Spleen (tissue), 13 donors: Measurements from ENCODE around the gene SMIM33. TPM values are rescaled to one million over a fixed set of nuclear protein-coding genes. Genes with fewer than 3 reads are reported as not detected.

Experiments
- DNase-seq: peaks from one replicate; pipeline ENCODE4 v3.0.0-alpha.2; 2020
- H3K27ac ChIP-seq, 8 donors: fragments of 200-600 bp; sonication (generic) in 7 of 8; 1 replicate in 4 of 8; 2 replicates in 4 of 8; pipeline versions ENCODE4 v1.5.0 to v1.8.0; 2016 to 2021; ENCODE audit warnings: inconsistent platforms in 4 of 8, mild to moderate bottlenecking in 4 of 8, moderate library complexity in 1 of 8
- H3K27me3 ChIP-seq, 7 donors: fragments of 200-600 bp; sonication (generic) in 6 of 7; replicated peaks in 1 of 7; 1 replicate in 4 of 7; 2 replicates in 3 of 7; pipeline versions ENCODE4 v1.5.0 to v1.8.0; 2016 to 2021; ENCODE audit warnings: inconsistent platforms in 3 of 7, mild to moderate bottlenecking in 1 of 7
- H3K36me3 ChIP-seq, 6 donors: fragments of 200-600 bp; sonication (generic) in 5 of 6; 1 replicate in 4 of 6; 2 replicates in 2 of 6; pipeline versions ENCODE4 v1.5.0 to v1.8.0; 2016 to 2021; ENCODE audit warnings: inconsistent platforms in 2 of 6
- H3K4me1 ChIP-seq, 6 donors: fragments of 200-600 bp; sonication (generic) in 5 of 6; 1 replicate in 3 of 6; 2 replicates in 3 of 6; pipeline versions ENCODE4 v1.5.0 to v1.8.0; 2016 to 2021; ENCODE audit warnings: inconsistent platforms in 3 of 6
- H3K4me3 ChIP-seq, 8 donors: fragments of 200-600 bp; sonication (generic) in 7 of 8; 1 replicate in 4 of 8; 2 replicates in 4 of 8; pipeline versions ENCODE4 v1.5.0 to v1.8.0; 2016 to 2021; ENCODE audit warnings: inconsistent platforms in 4 of 8, mild to moderate bottlenecking in 4 of 8, moderate library complexity in 2 of 8
- H3K9me3 ChIP-seq, 8 donors: fragments of 200-600 bp; sonication (generic) in 7 of 8; 1 replicate in 4 of 8; 2 replicates in 4 of 8; pipeline versions ENCODE4 v1.5.0 to v1.8.0; 2016 to 2021; ENCODE audit warnings: inconsistent platforms in 4 of 8
- CTCF ChIP-seq, 11 experiments: fragments of 200-600 bp in 7 of 11; fragments of 450-650 bp in 4 of 11; sonication (generic) in 4 of 11; IDR thresholded peaks in 8 of 11; conservative IDR thresholded peaks in 3 of 11; 1 replicate in 7 of 11; 2 replicates in 4 of 11; pipeline versions ENCODE4 v1.4.0 to v1.8.0; 2016 to 2021; ENCODE audit warnings: antibody characterized with exemption in 11 of 11, inconsistent platforms in 4 of 11, mild to moderate bottlenecking in 1 of 11
- POLR2A ChIP-seq, 3 donors: fragments of 450-650 bp; IDR thresholded peaks; one replicate each; pipeline ENCODE4 v1.5.1; 2017; ENCODE audit warnings: antibody characterized with exemption in 3 of 3, mild to moderate bottlenecking in 1 of 3
- POLR2AphosphoS5 ChIP-seq, 3 donors: sonication (generic); formaldehyde crosslinking; IDR thresholded peaks; one replicate each; pipeline ENCODE4 v1.5.1; 2017; ENCODE audit warnings: antibody characterized with exemption in 3 of 3
- WGBS, 5 donors: extraction: QIAGEN DNeasy Blood & Tissue Kit in 3 of 5; methylation state at CpG; one replicate each; pipeline versions ENCODE4 v1.1.5 to v1.1.7; 2013 to 2018; 5-methylcytosine and 5-hydroxymethylcytosine counted together
- intact Hi-C: fragments of 100-400 bp; cut with DNase I; formaldehyde crosslinking; loops from one replicate; pipeline ENCODE4 v1.15.0; 2023; ENCODE audit warnings: low total_unique reads
- long read RNA-seq, 2 donors: transcript quantifications; one replicate each; lab custom pipeline, GENCODE V29; 2026
- polyA plus RNA-seq, 3 donors: library from polyadenylated mRNA; stranded (reverse); fragments of 200-250 nt; gene quantifications; one replicate each; pipeline ENCODE4 v1.2.1, GENCODE V29; 2013
- total RNA-seq, 7 donors: library from RNA; depleted of rRNA in 3 of 7; stranded (reverse); fragments of >200 nt in 3 of 7; fragmentation: NEBNext Ultra II Directional in 4 of 7; extraction: Animal tissue kit (Norgen Biotek cat#: 25700) in 4 of 7; gene quantifications; one replicate each; pipeline versions ENCODE4 v1.1.0 to v1.2.1, GENCODE V29; 2016 to 2021
- donor health status: healthy with polysubstance abuse.
- donor health status: DM: no; HTN: no; CAD: no; lungs with moderate emphysema.
- donor health status: DM: no; HTN: no; CAD: no.
- donor health status: Bipolar disorder and iron deficiency.
- donor health status: healthy.
- donor health status: DM: no; HTN: no; CAD: no.
- donor health status: DM: yes; HTN: yes; CAD: no.

The SMIM33 gene
- total RNA-seq (under 1 TPM in 1 of 7 donors, not detected in 6; 0.24 TPM), polyA plus RNA-seq (under 1 TPM in 1 of 3 donors, not detected in 2; 0.03 TPM)
- long read RNA-seq, donor 1 = 0 reads
- long read RNA-seq, donor 2, partial matches to known transcripts = 53 of 58 reads
- long read RNA-seq, donor 2, other reads (novel, unspliced or antisense) = 5 of 58 reads

GRCh38 chr5:139470821-139471300 is at the start of gene SMIM33:
TSS of gene SMIM33 (plus strand) at chr5:139471004. CDS start at chr5:139471122, 118 bp downstream.
- Histone ChIP-seq H3K9me3 (no peaks in the 10 kb centered on the region), H3K27ac (peak within 1 kb of the TSS in 5 of 8 donors; percentile 38 to 76 (median 49)), H3K27me3 (no peaks in the 10 kb centered on the region), H3K36me3 (peaks cover 0 to 14% (median 4%) of the 10 kb centered on the region in 6 donors), H3K4me1 (peaks cover 18 to 80% (median 53%) of the 10 kb centered on the region in 6 donors), H3K4me3 (peak within 1 kb of the TSS in 5 of 8 donors; percentile 4 to 56 (median 15))
- TF ChIP-seq CTCF (IDR thresholded peaks at IDR 0.05 in 8 of 11, conservative IDR thresholded peaks at IDR 0.05 in 3 of 11) (no peak), POLR2AphosphoS5 (IDR thresholded peaks at IDR 0.05) (peak in 1 of 3 donors; percentile 61), POLR2A (IDR thresholded peaks at IDR 0.05) (no peak)
- intact Hi-C loops = no loop called here
- peak; percentile 85 for DNase-seq
- 22 to 36% (median 26%) methylated on average over 4 to 9 of the region's 9 CpGs for WGBS, 5 donors

- Histone ChIP-seq H3K27ac (no peak overlapping the region), H3K36me3 (peaks cover 0 to 72% (median 16%) of the 10 kb centered on the region in 6 donors), H3K9me3 (no peaks in the 10 kb centered on the region), H3K4me3 (no peak overlapping the region), H3K27me3 (no peaks in the 10 kb centered on the region), H3K4me1 (peaks cover 0 to 25% (median 13%) of the 10 kb centered on the region in 6 donors)
- DNase-seq = no peak
- intact Hi-C loops = loop anchor here (5.0 kb wide), 2 partner anchors 90 to 340 kb away; no protein-coding TSS in a partner anchor
- TF ChIP-seq POLR2A (IDR thresholded peaks at IDR 0.05) (no peak), CTCF (IDR thresholded peaks at IDR 0.05 in 8 of 11, conservative IDR thresholded peaks at IDR 0.05 in 3 of 11) (peak; percentile 73 to 90 (median 81)), POLR2AphosphoS5 (IDR thresholded peaks at IDR 0.05) (no peak)
- 42 to 45% (median 43%) methylated on average over 5 of the region's 5 CpGs for WGBS, 5 donors
Measured at GRCh38 chr5:139422307-139422893, 48.4 kb upstream of the SMIM33 start.

- Histone ChIP-seq H3K27ac (no peak overlapping the region), H3K27me3 (no peaks in the 10 kb centered on the region), H3K9me3 (no peaks in the 10 kb centered on the region), H3K36me3 (peaks cover 0 to 63% (median 9%) of the 10 kb centered on the region in 6 donors), H3K4me1 (peaks cover 0 to 7% (median 3%) of the 10 kb centered on the region in 6 donors), H3K4me3 (no peak overlapping the region)
- 85 to 96% (median 89%) methylated on average over 5 of the region's 5 CpGs for WGBS, 5 donors
- intact Hi-C loops = no loop called here
- DNase-seq = no peak
- no peak for TF ChIP-seq POLR2A (IDR thresholded peaks at IDR 0.05)
- TF ChIP-seq POLR2AphosphoS5 (IDR thresholded peaks at IDR 0.05) = no peak
- TF ChIP-seq CTCF (IDR thresholded peaks at IDR 0.05 in 8 of 11, conservative IDR thresholded peaks at IDR 0.05 in 3 of 11) = no peak
Measured at GRCh38 chr5:139425497-139425896, 45.3 kb upstream of the SMIM33 start.
